Ureter (tissue), 1 donor: Measurements from ENCODE around the gene RAB33B. TPM values are rescaled to one million over a fixed set of nuclear protein-coding genes. Genes with fewer than 3 reads are reported as not detected.

Source experiments
- DNase-seq: peaks from one replicate; pipeline ENCODE4 v3.0.0-alpha.2; 2020; ENCODE audit warnings: low spot score
- total RNA-seq: library from RNA; stranded (reverse); gene quantifications from one replicate; pipeline ENCODE4 v1.2.4, GENCODE V29; 2023
- donor health status: DM: yes; HTN: yes; CAD: no.

RAB33B gene
- total RNA-seq, 1 donor from 2014 or later = 9.4 TPM

- no peak for DNase-seq
These were observed 54.8 kb downstream of the RAB33B start for GRCh38 chr4:139508581-139509237.

DNA sequence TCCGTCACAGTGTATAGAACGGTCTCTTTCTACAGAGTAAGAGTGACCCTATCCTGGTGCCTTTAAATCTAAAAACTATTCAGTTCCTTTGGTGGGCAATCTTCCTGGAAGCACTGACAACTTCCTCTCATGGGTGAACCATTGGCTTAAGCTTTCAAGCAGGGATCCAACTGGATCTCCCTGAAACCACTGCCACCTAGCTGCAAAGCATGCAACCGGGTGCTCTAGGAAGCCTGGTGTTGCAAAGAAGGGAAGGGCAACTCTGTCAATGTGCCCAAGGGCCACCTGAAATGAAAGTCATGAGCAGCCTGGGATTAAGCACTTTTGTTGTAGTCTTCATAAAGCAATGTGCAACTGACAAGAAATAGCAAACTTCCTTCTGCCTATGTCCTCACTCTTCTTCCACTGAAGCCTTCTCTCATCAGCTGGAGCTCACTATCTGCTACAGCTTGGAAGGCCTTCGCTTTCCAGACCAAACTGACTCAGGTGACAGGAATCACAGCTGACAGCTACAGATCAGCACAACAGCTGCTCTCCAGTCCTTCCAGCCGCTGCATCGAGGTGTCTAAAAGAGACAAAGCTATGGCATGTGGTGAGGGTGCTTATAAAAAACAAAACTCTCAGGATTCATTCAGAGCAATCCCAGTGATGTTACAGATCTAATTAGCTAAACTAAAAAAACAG, 55.9 kb downstream of the RAB33B start:
- no peak for DNase-seq

DNA sequence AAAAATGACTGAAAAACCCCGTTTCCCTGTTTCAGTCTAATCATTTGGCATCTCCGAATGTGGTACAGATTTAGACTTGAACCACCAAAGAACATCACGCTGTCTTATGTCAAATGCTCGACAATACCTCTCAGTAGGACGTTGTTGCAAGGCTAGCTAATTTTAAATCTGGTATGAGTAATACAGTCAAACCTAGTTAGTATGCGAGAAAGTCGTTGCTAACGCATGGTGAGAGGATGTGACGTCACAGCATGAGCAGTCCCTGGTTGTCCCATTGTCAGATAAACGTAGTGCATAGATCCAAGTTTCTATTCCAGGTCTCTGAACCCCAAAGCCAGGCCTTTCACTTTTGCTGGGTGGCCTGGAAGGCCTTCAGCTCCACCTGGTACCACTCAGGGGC, 57.4 kb downstream of the RAB33B start:
- DNase-seq = no peak

DNA sequence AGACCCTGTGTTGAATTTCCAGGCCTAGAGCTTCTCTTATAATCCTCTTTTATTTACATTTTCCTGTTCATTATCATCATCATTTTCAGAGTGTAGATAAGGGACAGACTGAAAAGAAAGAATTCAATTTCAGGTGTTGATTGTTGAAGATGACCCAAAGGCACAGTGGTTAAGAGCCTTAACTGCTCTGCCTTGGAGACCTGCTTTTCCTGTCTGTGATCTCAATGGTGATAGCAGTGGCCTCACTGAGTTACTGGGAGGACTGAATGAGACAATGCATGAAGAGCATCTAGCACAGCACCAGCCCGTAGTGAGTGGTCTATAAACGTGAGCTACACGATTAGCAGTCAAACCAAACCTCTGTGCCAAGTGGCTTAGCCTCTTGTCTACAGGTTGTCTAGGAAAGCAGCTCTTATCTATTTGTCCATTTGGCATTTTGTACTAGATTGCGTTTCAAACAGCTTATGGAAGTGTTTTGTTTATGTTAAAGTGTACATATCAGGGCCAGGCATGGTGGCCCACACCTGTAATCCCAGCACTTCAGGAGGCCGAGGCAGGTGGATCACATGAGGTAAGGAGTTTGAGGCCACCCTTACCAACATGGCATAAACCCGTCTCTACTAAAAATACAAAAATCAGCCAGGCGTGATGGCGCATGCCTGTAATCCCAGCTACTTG, 60.6 kb downstream of the RAB33B start:
- DNase-seq = no peak

DNA sequence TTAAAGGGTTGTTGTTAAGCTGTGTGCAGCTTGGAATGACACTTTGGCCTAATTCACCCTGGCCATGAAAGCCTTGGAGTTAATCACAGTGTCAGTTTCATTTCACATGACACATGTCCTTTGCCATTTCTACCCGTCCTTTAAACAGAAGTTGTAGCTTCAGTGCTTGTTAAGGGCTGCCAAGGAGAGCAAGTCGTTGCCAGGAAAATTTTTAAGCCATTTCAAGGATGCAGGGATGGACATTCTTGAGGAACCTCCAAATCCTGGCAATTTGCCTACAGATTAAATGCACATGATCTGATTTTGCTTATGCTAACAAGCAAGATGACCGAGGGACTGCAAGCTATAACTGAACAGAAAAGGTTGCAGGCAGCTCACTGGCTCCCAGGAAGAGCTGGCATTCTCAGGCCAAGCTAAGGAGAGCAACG, 61.6 kb downstream of the RAB33B start:
- no peak for DNase-seq

DNA sequence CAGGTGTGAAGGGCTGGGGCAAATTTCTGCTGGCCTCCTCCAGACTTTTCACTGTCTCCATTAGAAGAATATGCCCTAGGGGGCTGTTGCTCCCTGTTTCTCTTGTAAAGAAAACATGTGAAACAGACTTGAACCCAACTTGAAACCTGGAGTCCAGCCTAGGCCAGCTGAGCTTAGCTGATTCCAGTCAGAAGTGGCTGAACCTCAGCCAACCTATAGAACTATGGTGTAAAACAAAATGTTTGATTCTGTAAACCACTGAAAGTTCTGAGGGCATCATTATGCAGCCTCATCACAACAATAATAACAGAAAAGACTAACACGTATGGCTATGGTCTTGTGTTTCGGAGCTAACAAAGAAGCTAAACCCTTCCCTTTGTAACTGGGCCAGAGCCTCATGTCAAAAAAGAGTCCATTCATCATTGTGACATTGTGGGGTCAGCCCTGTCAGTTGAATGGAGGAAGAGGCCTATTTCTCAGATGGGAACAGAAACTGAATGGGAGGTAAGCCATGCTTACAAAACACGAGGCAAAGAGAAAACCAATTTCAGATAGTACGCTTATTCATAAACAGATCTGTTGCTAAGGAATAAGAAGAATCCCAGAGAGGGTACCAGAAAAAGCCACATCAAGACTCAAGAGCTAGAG, 68.0 kb downstream of the RAB33B start:
- DNase-seq = no peak

- DNase-seq = no peak
These were observed 68.5 kb downstream of the RAB33B start for GRCh38 chr4:139522457-139522856.

GRCh38 chr4:139523076-139523475, 69.2 kb downstream of the RAB33B start:
- DNase-seq = no peak

DNA sequence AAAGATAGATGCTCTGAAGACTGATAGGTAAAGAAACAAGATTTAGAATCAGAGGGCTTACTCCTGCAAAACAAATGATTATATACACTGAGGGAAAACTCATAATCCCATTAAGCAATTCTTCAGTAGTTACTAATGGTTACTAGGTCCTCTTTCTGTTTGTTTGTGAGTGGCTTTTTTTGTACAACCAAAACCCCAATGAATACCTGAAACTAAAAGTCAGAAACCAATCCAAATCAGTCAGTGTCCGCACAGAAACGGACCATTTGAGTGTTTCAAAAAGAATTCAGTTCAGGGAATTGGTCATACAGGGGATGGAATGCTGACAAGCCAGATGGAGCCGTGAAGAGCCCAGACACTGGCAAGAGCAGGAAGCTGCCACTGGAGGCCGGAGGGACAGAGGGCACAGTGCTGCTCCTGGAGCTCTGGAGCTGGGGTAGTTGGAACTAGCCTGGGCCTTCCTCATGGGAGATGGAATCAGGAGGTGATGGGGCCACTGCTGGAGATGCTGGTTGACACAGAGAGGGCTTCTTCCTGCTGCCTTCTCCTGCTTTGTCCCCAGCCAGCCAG, 70.2 kb downstream of the RAB33B start:
- DNase-seq = no peak

- DNase-seq = no peak
These were observed 71.5 kb downstream of the RAB33B start for GRCh38 chr4:139525414-139525813.

Other genes with a start within 250 kb of the RAB33B start
- gene MGARP, start 173.9 kb upstream of the RAB33B start, total RNA-seq = 0.75 TPM
- 59.0 TPM for gene NAA15, start 152.6 kb upstream of the RAB33B start, total RNA-seq
- 59.8 TPM for gene NDUFC1, start 151.6 kb upstream of the RAB33B start, total RNA-seq
- 34.9 TPM for gene SETD7, start 102.1 kb downstream of the RAB33B start, total RNA-seq
- 135 TPM for gene MGST2, start 211.7 kb downstream of the RAB33B start, total RNA-seq